HL-60 (cell line): ENCODE results near the gene GID4.

ENCODE experiments used
- CTCF ChIP-seq: IDR thresholded peaks from one replicate; pipeline ENCODE4 v1.5.1; 2011; ENCODE audit warnings: low read length, control low read depth, inconsistent platforms; ENCODE audit not compliant: insufficient read depth
- TF ChIP-seq, protein P1 (sequence below): IDR thresholded peaks from 2 replicates; pipeline ENCODE4 v1.6.1; 2012; ENCODE audit warnings: low read depth; ENCODE audit not compliant: insufficient replicate concordance

GRCh38 chr17:18105027-18105426 is 65.8 kb downstream of the GID4 start:
- no peak for TF ChIP-seq CTCF
- TF ChIP-seq, protein P1, sequence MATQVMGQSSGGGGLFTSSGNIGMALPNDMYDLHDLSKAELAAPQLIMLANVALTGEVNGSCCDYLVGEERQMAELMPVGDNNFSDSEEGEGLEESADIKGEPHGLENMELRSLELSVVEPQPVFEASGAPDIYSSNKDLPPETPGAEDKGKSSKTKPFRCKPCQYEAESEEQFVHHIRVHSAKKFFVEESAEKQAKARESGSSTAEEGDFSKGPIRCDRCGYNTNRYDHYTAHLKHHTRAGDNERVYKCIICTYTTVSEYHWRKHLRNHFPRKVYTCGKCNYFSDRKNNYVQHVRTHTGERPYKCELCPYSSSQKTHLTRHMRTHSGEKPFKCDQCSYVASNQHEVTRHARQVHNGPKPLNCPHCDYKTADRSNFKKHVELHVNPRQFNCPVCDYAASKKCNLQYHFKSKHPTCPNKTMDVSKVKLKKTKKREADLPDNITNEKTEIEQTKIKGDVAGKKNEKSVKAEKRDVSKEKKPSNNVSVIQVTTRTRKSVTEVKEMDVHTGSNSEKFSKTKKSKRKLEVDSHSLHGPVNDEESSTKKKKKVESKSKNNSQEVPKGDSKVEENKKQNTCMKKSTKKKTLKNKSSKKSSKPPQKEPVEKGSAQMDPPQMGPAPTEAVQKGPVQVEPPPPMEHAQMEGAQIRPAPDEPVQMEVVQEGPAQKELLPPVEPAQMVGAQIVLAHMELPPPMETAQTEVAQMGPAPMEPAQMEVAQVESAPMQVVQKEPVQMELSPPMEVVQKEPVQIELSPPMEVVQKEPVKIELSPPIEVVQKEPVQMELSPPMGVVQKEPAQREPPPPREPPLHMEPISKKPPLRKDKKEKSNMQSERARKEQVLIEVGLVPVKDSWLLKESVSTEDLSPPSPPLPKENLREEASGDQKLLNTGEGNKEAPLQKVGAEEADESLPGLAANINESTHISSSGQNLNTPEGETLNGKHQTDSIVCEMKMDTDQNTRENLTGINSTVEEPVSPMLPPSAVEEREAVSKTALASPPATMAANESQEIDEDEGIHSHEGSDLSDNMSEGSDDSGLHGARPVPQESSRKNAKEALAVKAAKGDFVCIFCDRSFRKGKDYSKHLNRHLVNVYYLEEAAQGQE = no peak
